DMS153 treated with DMSO at 0.1 percent for 48 hours (cell line): Measurements from ENCODE around the gene NSDHL.
"Not testable (repeated sequence)": the region's sequence is repeated elsewhere in the genome, so short reads cannot be mapped to it uniquely, and the experiment has no call there.

Source experiments
- DNase-seq: peaks from one replicate; lab custom pipeline; 2025; ENCODE audit not compliant: unreplicated experiment; lab: John Stamatoyannopoulos, UW

The NSDHL gene

DNA sequence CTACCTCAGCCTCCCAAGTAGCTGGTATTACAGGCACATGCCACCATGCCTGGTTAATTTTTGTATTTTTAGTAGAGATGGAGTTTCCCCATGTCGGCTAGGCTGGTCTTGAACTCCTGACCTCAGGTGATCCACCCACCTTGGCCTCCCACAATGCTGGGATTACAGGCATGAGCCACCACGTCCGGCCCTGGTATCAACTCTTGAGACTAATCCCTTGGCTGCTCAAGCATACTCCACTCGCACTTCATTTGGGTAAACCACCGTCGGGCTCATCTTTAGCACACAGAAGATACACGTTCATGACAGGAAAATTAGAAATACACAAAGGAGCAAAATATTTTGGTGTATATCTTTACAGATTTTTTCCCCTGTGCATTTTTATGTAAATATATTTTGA lies 79.2 kb downstream of the NSDHL start:
- DNase-seq, result not testable (repeated sequence)

- DNase-seq, result no peak
Measured at GRCh38 chrX:152912106-152912505, 81.2 kb downstream of the NSDHL start.

- no peak for DNase-seq
Measured at GRCh38 chrX:152912641-152913040, 81.8 kb downstream of the NSDHL start.

- no peak for DNase-seq
Measured at GRCh38 chrX:152913346-152913745, 82.5 kb downstream of the NSDHL start.

DNA sequence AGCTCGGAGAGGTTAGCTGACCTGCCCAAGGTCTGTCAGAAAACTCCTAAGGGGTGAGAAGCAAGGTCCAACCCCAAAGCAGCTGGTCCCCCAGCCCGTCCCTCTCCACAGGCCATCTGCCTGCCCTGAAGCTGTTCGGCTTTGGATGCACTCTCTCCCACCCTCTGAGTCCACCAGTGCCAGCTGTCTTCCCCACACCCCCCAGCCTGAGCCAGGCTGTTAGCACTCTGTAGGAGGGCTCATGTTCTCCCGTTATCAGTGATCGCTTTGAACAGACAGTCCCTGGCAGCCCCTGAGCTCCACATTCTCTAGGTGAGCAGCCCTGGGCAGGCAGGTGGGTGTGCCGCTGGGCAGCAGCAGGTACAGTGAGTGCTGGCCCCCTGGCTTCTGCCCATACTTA lies 83.0 kb downstream of the NSDHL start:
- DNase-seq, result no peak

GRCh38 chrX:152915541-152916241 lies 84.8 kb downstream of the NSDHL start:
- DNase-seq, result no peak

GRCh38 chrX:152917656-152918579 lies 87.1 kb downstream of the NSDHL start:
- DNase-seq, result no peak

DNA sequence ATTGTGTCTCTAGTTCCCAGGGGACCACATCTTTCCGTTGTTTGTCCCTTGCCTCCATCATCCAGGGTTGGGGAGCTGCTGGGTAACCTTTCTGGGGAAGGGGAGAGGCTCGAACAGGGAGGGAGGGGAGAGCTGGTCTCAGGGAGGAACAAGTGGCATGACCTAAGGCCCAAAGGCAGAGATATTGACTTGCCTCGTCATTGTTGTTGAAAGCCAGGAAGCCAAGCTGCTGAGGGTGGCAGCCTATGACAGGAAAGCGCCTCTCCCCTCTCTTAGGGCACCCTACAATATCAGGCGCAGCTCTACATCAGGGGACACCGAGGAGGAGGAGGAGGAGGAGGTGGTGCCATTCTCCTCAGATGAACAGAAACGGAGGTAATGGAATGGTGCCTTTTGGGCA lies 87.8 kb downstream of the NSDHL start:
- DNase-seq, result no peak
